CD4-positive, alpha-beta memory T cell (primary cell): ENCODE measurements around the gene RTN3. TPM values are rescaled to one million over a fixed set of nuclear protein-coding genes. Genes with fewer than 3 reads are reported as not detected.
A peak's percentile ranks its signal among the peaks of the same experiment; 100 is the strongest.

ENCODE experiments used
- CTCF ChIA-PET: fragments of 350-600 bp; sonication (Branson Sonifier 250); formaldehyde crosslinking; loops from one replicate; lab custom pipeline; 2021; ENCODE audit warnings: inconsistent platforms; ENCODE audit not compliant: partially characterized antibody; lab: Charles Lee
- POLR2A ChIA-PET: fragments of 350-600 bp; sonication (Branson Sonifier 250); formaldehyde crosslinking; loops from one replicate; lab custom pipeline; 2021; ENCODE audit not compliant: partially characterized antibody; lab: Charles Lee
- DNase-seq, 5 donors: peaks; one replicate each; pipeline versions ENCODE4 v3.0.0 to v3.0.0-alpha.2; 2020 to 2022; ENCODE audit warnings: mixed read lengths in 1 of 5
- H3K27ac ChIP-seq: one replicate; pipeline ENCODE4 v1.7.0; 2013; ENCODE audit warnings: low read depth, low read length
- H3K27me3 ChIP-seq: 2 replicates; pipeline ENCODE4 v1.7.0; 2013; ENCODE audit warnings: mild to moderate bottlenecking, low read length, moderate library complexity; ENCODE audit not compliant: insufficient read depth
- H3K36me3 ChIP-seq: 2 replicates; pipeline ENCODE4 v1.7.0; 2013; ENCODE audit warnings: mild to moderate bottlenecking, low read length, moderate library complexity; ENCODE audit not compliant: insufficient read depth
- H3K4me1 ChIP-seq: 2 replicates; pipeline ENCODE4 v1.7.0; 2013; ENCODE audit warnings: mild to moderate bottlenecking, low read length, moderate library complexity; ENCODE audit not compliant: insufficient read depth
- H3K4me3 ChIP-seq, 2 donors: one replicate each; pipeline ENCODE4 v1.7.0; 2013; ENCODE audit warnings: low read length in 2 of 2, mild to moderate bottlenecking in 1 of 2
- H3K9me3 ChIP-seq, 2 donors: one replicate each; pipeline ENCODE4 v1.7.0; 2013; ENCODE audit warnings: low read length in 2 of 2, control low read depth in 1 of 2; ENCODE audit not compliant: control insufficient read depth in 1 of 2
- H3K27ac Mint-ChIP-seq, 7 donors: one replicate each; pipeline ENCODE4 v1.8.0; 2020 to 2021; ENCODE audit warnings: mixed read lengths in 7 of 7, mild to moderate bottlenecking in 6 of 7, inconsistent platforms in 3 of 7, moderate library complexity in 3 of 7
- H3K27me3 Mint-ChIP-seq, 2 donors: one replicate each; pipeline ENCODE4 v1.8.0; 2020 to 2021; ENCODE audit warnings: mixed read lengths in 2 of 2
- H3K36me3 Mint-ChIP-seq, 2 donors: one replicate each; pipeline ENCODE4 v1.8.0; 2020 to 2021; ENCODE audit warnings: mixed read lengths in 2 of 2, inconsistent platforms in 1 of 2, mild to moderate bottlenecking in 1 of 2
- H3K4me1 Mint-ChIP-seq, 4 donors: one replicate each; pipeline ENCODE4 v1.8.0; 2020 to 2021; ENCODE audit warnings: mixed read lengths in 4 of 4, mild to moderate bottlenecking in 1 of 4
- H3K4me3 Mint-ChIP-seq, 8 donors: one replicate each; pipeline ENCODE4 v1.8.0; 2020 to 2021; ENCODE audit warnings: mixed read lengths in 8 of 8, mild to moderate bottlenecking in 7 of 8, moderate library complexity in 6 of 8, inconsistent platforms in 3 of 8
- H3K9me3 Mint-ChIP-seq, 8 donors: one replicate each; pipeline ENCODE4 v1.8.0; 2020 to 2021; ENCODE audit warnings: mixed read lengths in 8 of 8, mild to moderate bottlenecking in 5 of 8, inconsistent platforms in 3 of 8, moderate library complexity in 1 of 8
- intact Hi-C: fragments of 100-400 bp; cut with micrococcal nuclease; formaldehyde crosslinking; loops from one replicate; pipeline ENCODE4 v1.15.1; 2023
- polyA plus RNA-seq, 2 donors: library from polyadenylated mRNA; unstranded; fragments of 300-500 nt; fragmentation: Illumina TruSeq; gene quantifications; one replicate each; pipeline ENCODE4 v1.2.3, GENCODE V29; 2021
- total RNA-seq, 2 experiments: library from RNA; stranded (reverse); gene quantifications; one replicate each; pipeline ENCODE4 v1.2.3, GENCODE V29; 2021

The RTN3 gene
- total and polyA plus RNA-seq, 4 experiments from 2014 or later: 41.7 to 72.9 (median 42.8) TPM

- peaks cover 8 to 15% (median 10%) of the 10 kb centered on the region in 4 donors for H3K4me1 Mint-ChIP-seq
- Histone ChIP-seq H3K36me3 (no peaks in the 10 kb centered on the region), H3K9me3 (no peaks in the 10 kb centered on the region), H3K4me1 (no peaks in the 10 kb centered on the region), H3K27ac (no peak overlapping the region), H3K27me3 (no peaks in the 10 kb centered on the region), H3K4me3 (no peak overlapping the region)
- DNase-seq: no peak
- intact Hi-C loops: no loop called here
- no peaks in the 10 kb centered on the region for H3K27me3 Mint-ChIP-seq
- POLR2A ChIA-PET: interaction anchor here (0.6 to 0.9 kb wide), 2 partner anchors 13 to 24 kb away, joined by 3 read pairs; partner anchors contain the start of gene ATL3
- H3K36me3 Mint-ChIP-seq: peaks cover 0 to 4% of the 10 kb centered on the region in 2 donors
- no peak overlapping the region for H3K4me3 Mint-ChIP-seq
- no peaks in the 10 kb centered on the region for H3K9me3 Mint-ChIP-seq
- no peak overlapping the region for H3K27ac Mint-ChIP-seq
- CTCF ChIA-PET: interaction anchor here (0.6 kb wide), 1 partner anchor 51 kb away, joined by 3 read pairs; no protein-coding TSS in a partner anchor
Measured at GRCh38 chr11:63694596-63694995, 13.3 kb downstream of the RTN3 start.

GRCh38 chr11:63698976-63699733 lies 17.9 kb downstream of the RTN3 start:
- CTCF ChIA-PET: interaction anchor here (1.1 kb wide), 1 partner anchor 167 kb away, joined by 3 read pairs; no protein-coding TSS in a partner anchor
- H3K27ac ChIP-seq: no peak overlapping the region
- Mint-ChIP-seq H3K9me3 (no peaks in the 10 kb centered on the region), H3K27me3 (no peaks in the 10 kb centered on the region), H3K4me1 (peaks cover 0 to 12% (median 6%) of the 10 kb centered on the region in 4 donors), H3K36me3 (peaks cover 2 to 8% of the 10 kb centered on the region in 2 donors), H3K27ac (peak overlapping the region in 2 of 7 donors; percentile 2 to 88), H3K4me3 (no peak overlapping the region)
- H3K9me3 ChIP-seq: no peaks in the 10 kb centered on the region
- H3K4me3 ChIP-seq: no peak overlapping the region
- no peaks in the 10 kb centered on the region for H3K36me3 ChIP-seq
- no peaks in the 10 kb centered on the region for H3K4me1 ChIP-seq
- no peak for DNase-seq
- no peaks in the 10 kb centered on the region for H3K27me3 ChIP-seq
- POLR2A ChIA-PET: no interaction called here
- intact Hi-C loops: no loop called here

- ChIA-PET POLR2A (no interaction called here), CTCF (interaction anchor here (1.1 kb wide), 1 partner anchor 168 kb away, joined by 3 read pairs; no protein-coding TSS in a partner anchor)
- no peaks in the 10 kb centered on the region for H3K36me3 ChIP-seq
- H3K4me3 Mint-ChIP-seq: no peak overlapping the region
- no peaks in the 10 kb centered on the region for H3K27me3 ChIP-seq
- no peaks in the 10 kb centered on the region for H3K9me3 ChIP-seq
- no peaks in the 10 kb centered on the region for H3K9me3 Mint-ChIP-seq
- no peak overlapping the region for H3K4me3 ChIP-seq
- no peak overlapping the region for H3K27ac ChIP-seq
- H3K4me1 Mint-ChIP-seq: peaks cover 4 to 15% (median 7%) of the 10 kb centered on the region in 4 donors
- no peaks in the 10 kb centered on the region for H3K4me1 ChIP-seq
- no peaks in the 10 kb centered on the region for H3K27me3 Mint-ChIP-seq
- intact Hi-C loops: no loop called here
- H3K36me3 Mint-ChIP-seq: peaks cover 4 to 8% of the 10 kb centered on the region in 2 donors
- no peak for DNase-seq
- H3K27ac Mint-ChIP-seq: no peak overlapping the region
Measured at GRCh38 chr11:63699896-63700295, 18.6 kb downstream of the RTN3 start.

GRCh38 chr11:63705526-63705925 lies 24.2 kb downstream of the RTN3 start:
- no peaks in the 10 kb centered on the region for H3K9me3 ChIP-seq
- no peaks in the 10 kb centered on the region for H3K27me3 Mint-ChIP-seq
- no peaks in the 10 kb centered on the region for H3K27me3 ChIP-seq
- DNase-seq: no peak
- H3K4me1 ChIP-seq: no peaks in the 10 kb centered on the region
- peaks cover 2 to 12% (median 6%) of the 10 kb centered on the region in 4 donors for H3K4me1 Mint-ChIP-seq
- peaks cover 0 to 4% of the 10 kb centered on the region in 2 donors for H3K36me3 Mint-ChIP-seq
- no peak overlapping the region for H3K27ac ChIP-seq
- H3K9me3 Mint-ChIP-seq: no peaks in the 10 kb centered on the region
- ChIA-PET CTCF (interaction anchor here (1.0 kb wide), 1 partner anchor 32 kb away, joined by 3 read pairs; no protein-coding TSS in a partner anchor), POLR2A (no interaction called here)
- no peak overlapping the region for H3K4me3 Mint-ChIP-seq
- H3K36me3 ChIP-seq: no peaks in the 10 kb centered on the region
- intact Hi-C loops: no loop called here
- no peak overlapping the region for H3K4me3 ChIP-seq
- peak overlapping the region in 1 of 7 donors; percentile 81 for H3K27ac Mint-ChIP-seq

- H3K4me3 ChIP-seq: no peak overlapping the region
- ChIA-PET CTCF (interaction anchor here (0.7 to 1.2 kb wide), 2 partner anchors 29 to 69 kb away, joined by 3 read pairs; no protein-coding TSS in a partner anchor), POLR2A (interaction anchor here (1.4 kb wide), 1 partner anchor 28 kb away, joined by 3 read pairs; the partner anchor contains the start of gene RTN3)
- Mint-ChIP-seq H3K4me1 (peaks cover 4 to 16% (median 7%) of the 10 kb centered on the region in 4 donors), H3K27ac (peak overlapping the region in 1 of 7 donors; percentile 64), H3K4me3 (no peak overlapping the region), H3K27me3 (no peaks in the 10 kb centered on the region), H3K36me3 (peaks cover 0 to 2% of the 10 kb centered on the region in 2 donors), H3K9me3 (no peaks in the 10 kb centered on the region)
- no peaks in the 10 kb centered on the region for H3K36me3 ChIP-seq
- no peaks in the 10 kb centered on the region for H3K9me3 ChIP-seq
- no peak for DNase-seq
- H3K27ac ChIP-seq: no peak overlapping the region
- no peaks in the 10 kb centered on the region for H3K27me3 ChIP-seq
- intact Hi-C loops: no loop called here
- H3K4me1 ChIP-seq: no peaks in the 10 kb centered on the region
Measured at GRCh38 chr11:63708764-63709163, 27.5 kb downstream of the RTN3 start.

GRCh38 chr11:63709336-63709884 lies 28.1 kb downstream of the RTN3 start:
- Mint-ChIP-seq H3K9me3 (no peaks in the 10 kb centered on the region), H3K4me1 (peaks cover 4 to 16% (median 7%) of the 10 kb centered on the region in 4 donors), H3K36me3 (peaks cover 0 to 3% of the 10 kb centered on the region in 2 donors), H3K27ac (no peak overlapping the region), H3K4me3 (no peak overlapping the region), H3K27me3 (no peaks in the 10 kb centered on the region)
- DNase-seq: no peak
- ChIA-PET CTCF (no interaction called here), POLR2A (no interaction called here)
- no peaks in the 10 kb centered on the region for H3K27me3 ChIP-seq
- H3K27ac ChIP-seq: no peak overlapping the region
- H3K9me3 ChIP-seq: no peaks in the 10 kb centered on the region
- H3K4me1 ChIP-seq: no peaks in the 10 kb centered on the region
- intact Hi-C loops: no loop called here
- no peak overlapping the region for H3K4me3 ChIP-seq
- no peaks in the 10 kb centered on the region for H3K36me3 ChIP-seq
